Activated CD4-positive, CD25-positive, alpha-beta regulatory T cell treated with anti-CD3 and anti-CD28 coated beads, Interleukin-2, amount 50 U/mL, for 16 hours (primary cell): ENCODE results near the gene NTS.

Source experiments
- DNase-seq: peaks from one replicate; pipeline ENCODE4 v3.0.0-alpha.2; 2020; ENCODE audit warnings: low read depth, low spot score

The NTS gene

DNA sequence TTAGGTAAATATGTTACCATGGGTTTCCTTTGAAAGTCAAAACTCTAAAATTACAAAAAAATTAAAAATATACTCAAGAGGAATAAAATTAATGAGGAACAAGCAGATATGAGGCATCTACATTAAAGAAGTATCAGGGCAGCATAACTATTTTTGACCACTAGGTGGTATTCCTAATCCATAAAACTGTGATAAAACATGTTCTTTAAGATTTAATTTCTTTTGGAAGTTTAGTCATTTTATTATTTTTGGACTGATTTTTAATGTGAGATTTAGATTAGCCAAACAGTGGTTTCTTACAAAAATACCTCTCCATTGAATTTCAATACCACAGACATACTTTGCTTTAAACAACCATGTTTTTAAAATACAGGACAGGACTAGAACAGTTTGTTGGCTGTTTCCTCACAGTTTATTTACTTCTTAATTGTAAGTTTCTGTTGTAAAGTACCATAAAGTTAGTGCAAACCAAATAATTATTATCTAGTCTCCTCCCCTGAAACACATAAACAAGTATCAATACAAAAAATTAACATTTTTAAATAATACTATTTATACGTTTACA, 49.8 kb downstream of the NTS start:
- DNase-seq, result no peak

DNA sequence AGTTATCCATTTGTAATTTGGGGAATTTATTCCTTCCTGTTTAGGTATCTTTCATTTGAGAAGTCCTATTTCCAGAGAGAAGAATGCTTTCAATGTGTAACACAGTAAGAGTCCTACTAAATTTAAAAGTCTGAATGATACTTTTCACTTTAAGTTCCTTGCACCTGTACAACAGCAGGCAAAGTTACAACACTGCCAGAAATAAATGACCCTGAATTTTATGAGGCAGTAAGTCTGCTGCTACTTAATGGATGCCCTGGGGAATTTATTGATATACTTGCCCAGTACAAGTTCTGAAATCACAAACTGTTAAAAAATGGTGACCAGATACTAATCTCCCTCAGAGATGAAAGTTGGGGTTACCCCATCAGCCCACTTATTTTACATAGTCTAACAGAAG, 53.1 kb downstream of the NTS start:
- DNase-seq, result no peak
